Measurements from ENCODE around the gene EXOC3L4. TPM values are rescaled to one million over a fixed set of nuclear protein-coding genes. Genes with fewer than 3 reads are reported as not detected.
"Not testable (repeated sequence)": the region's sequence is repeated elsewhere in the genome, so short reads cannot be mapped to it uniquely, and the experiment has no call there.

The EXOC3L4 gene
- polyA plus RNA-seq, result not detected in 3 replicates
- not detected for polyA plus RNA-seq (2011; ENCODE audit: low read depth)
- not detected in 2 replicates for polyA plus RNA-seq (2011; cell fraction: cytosol; rRNA removed)
- polyA plus RNA-seq (2011; cell fraction: nucleus; rRNA removed), result not detected in 2 replicates
- not detected in 2 replicates for polyA plus RNA-seq (2012; ENCODE audit: low replicate concordance)
- polyA minus RNA-seq, result not detected in 3 replicates
- not detected for polyA minus RNA-seq (2011; cell fraction: cytosol; rRNA and poly(A)+ RNA removed)
- not detected in 2 replicates for polyA minus RNA-seq (2011; cell fraction: nucleus; rRNA and poly(A)+ RNA removed)

- dilution Hi-C loops (cut with MboI; ENCODE audit: extremely low pct_ligation_motif_present, low sequenced_read_pairs), result no loop called here
- Histone ChIP-seq H2AFZ (ENCODE audit: control insufficient read depth, low read length) (no peak within 1 kb of the TSS), H3K36me3 (ENCODE audit: control insufficient read depth in 2 of 2, extremely low read depth in 1 of 2, insufficient read depth in 2 of 2, low read length in 2 of 2) (no peaks in the 10 kb centered on the region), H3K27ac (ENCODE audit: control insufficient read depth, insufficient read depth, low read length) (no peak within 1 kb of the TSS), H3K4me1 (ENCODE audit: control insufficient read depth, extremely low read depth, insufficient read depth, low read length) (no peaks in the 10 kb centered on the region), H3K27me3 (ENCODE audit: control insufficient read depth, extremely low read depth, insufficient read depth, low read length) (peaks cover 24% of the 10 kb centered on the region), H3K4me2 (ENCODE audit: control insufficient read depth, extremely low read depth, insufficient read depth, low read depth, low read length) (no peak within 1 kb of the TSS), H4K20me1 (ENCODE audit: control insufficient read depth, extremely low read depth, insufficient read depth, low read length) (no peaks in the 10 kb centered on the region), H3K9ac (ENCODE audit: control insufficient read depth, extremely low read depth, insufficient read depth, low read length) (no peak within 1 kb of the TSS), H3K9me1 (ENCODE audit: control insufficient read depth, extremely low read depth, insufficient read depth, low read length) (no peaks in the 10 kb centered on the region), H3K9me3 (ENCODE audit: control insufficient read depth, low read depth, low read length) (no peaks in the 10 kb centered on the region), H3K4me3 (ENCODE audit: control insufficient read depth in 2 of 3, extremely low read depth in 1 of 3, insufficient read depth in 2 of 3, low read depth in 1 of 3, low read length in 3 of 3) (no peak within 1 kb of the TSS), H3K79me2 (ENCODE audit: control insufficient read depth, insufficient read depth, low read length) (no peaks in the 10 kb centered on the region)
- no peak for DNase-seq (ENCODE audit: low read depth, low spot score)
- TF ChIP-seq CTCF (optimal IDR thresholded peaks at IDR 0.05 in 1 of 3, IDR thresholded peaks at IDR 0.05 in 1 of 3, conservative IDR thresholded peaks at IDR 0.05 in 1 of 3; ENCODE audit: extremely low read depth in 1 of 3, insufficient read depth in 2 of 3, low read length in 3 of 3), result no peak
- no peak for TF ChIP-seq EZH2 (IDR thresholded peaks at IDR 0.05; ENCODE audit: low read length)
- no peak for FAIRE-seq
These were observed at the start of gene EXOC3L4 for GRCh38 chr14:103094406-103095209. TSS of gene EXOC3L4 (plus strand) at chr14:103094725. CDS start at chr14:103100220, 5,495 bp downstream.

- Histone ChIP-seq H3K9me3 (ENCODE audit: control insufficient read depth, low read depth, low read length) (no peaks in the 10 kb centered on the region), H3K4me1 (ENCODE audit: control insufficient read depth, extremely low read depth, insufficient read depth, low read length) (no peaks in the 10 kb centered on the region), H3K4me2 (ENCODE audit: control insufficient read depth, extremely low read depth, insufficient read depth, low read depth, low read length) (no peak overlapping the region), H3K36me3 (ENCODE audit: control insufficient read depth in 2 of 2, extremely low read depth in 1 of 2, insufficient read depth in 2 of 2, low read length in 2 of 2) (peaks cover 3 to 4% of the 10 kb centered on the region in 2 experiments), H3K9me1 (ENCODE audit: control insufficient read depth, extremely low read depth, insufficient read depth, low read length) (no peaks in the 10 kb centered on the region), H4K20me1 (ENCODE audit: control insufficient read depth, extremely low read depth, insufficient read depth, low read length) (peaks cover 7% of the 10 kb centered on the region), H3K4me3 (ENCODE audit: control insufficient read depth in 2 of 3, extremely low read depth in 1 of 3, insufficient read depth in 2 of 3, low read depth in 1 of 3, low read length in 3 of 3) (no peak overlapping the region), H3K27me3 (ENCODE audit: control insufficient read depth, extremely low read depth, insufficient read depth, low read length) (no peaks in the 10 kb centered on the region), H3K27ac (ENCODE audit: control insufficient read depth, insufficient read depth, low read length) (no peak overlapping the region), H2AFZ (ENCODE audit: control insufficient read depth, low read length) (no peak overlapping the region), H3K9ac (ENCODE audit: control insufficient read depth, extremely low read depth, insufficient read depth, low read length) (no peak overlapping the region), H3K79me2 (ENCODE audit: control insufficient read depth, insufficient read depth, low read length) (peaks cover 91% of the 10 kb centered on the region)
- DNase-seq (ENCODE audit: low read depth, low spot score), result no peak
- no peak for FAIRE-seq
- dilution Hi-C loops (cut with MboI; ENCODE audit: extremely low pct_ligation_motif_present, low sequenced_read_pairs), result no loop called here
- TF ChIP-seq EZH2 (IDR thresholded peaks at IDR 0.05; ENCODE audit: low read length) (no peak), CTCF (optimal IDR thresholded peaks at IDR 0.05 in 1 of 3, IDR thresholded peaks at IDR 0.05 in 1 of 3, conservative IDR thresholded peaks at IDR 0.05 in 1 of 3; ENCODE audit: extremely low read depth in 1 of 3, insufficient read depth in 2 of 3, low read length in 3 of 3) (no peak)
These were observed 49.1 kb upstream of the EXOC3L4 start for GRCh38 chr14:103045371-103045869.

- H3K36me3 ChIP-seq (ENCODE audit: control insufficient read depth in 2 of 2, extremely low read depth in 1 of 2, insufficient read depth in 2 of 2, low read length in 2 of 2); H3K9ac ChIP-seq (ENCODE audit: control insufficient read depth, extremely low read depth, insufficient read depth, low read length); H3K9me1 ChIP-seq (ENCODE audit: control insufficient read depth, extremely low read depth, insufficient read depth, low read length); H3K9me3 ChIP-seq (ENCODE audit: control insufficient read depth, low read depth, low read length); FAIRE-seq; dilution Hi-C loops (cut with MboI; ENCODE audit: extremely low pct_ligation_motif_present, low sequenced_read_pairs); H3K4me3 ChIP-seq (ENCODE audit: control insufficient read depth in 2 of 3, extremely low read depth in 1 of 3, insufficient read depth in 2 of 3, low read depth in 1 of 3, low read length in 3 of 3); H3K4me2 ChIP-seq (ENCODE audit: control insufficient read depth, extremely low read depth, insufficient read depth, low read depth, low read length); DNase-seq (ENCODE audit: low read depth, low spot score); H3K27me3 ChIP-seq (ENCODE audit: control insufficient read depth, extremely low read depth, insufficient read depth, low read length); H3K27ac ChIP-seq (ENCODE audit: control insufficient read depth, insufficient read depth, low read length); H2AFZ ChIP-seq (ENCODE audit: control insufficient read depth, low read length); H3K4me1 ChIP-seq (ENCODE audit: control insufficient read depth, extremely low read depth, insufficient read depth, low read length): not testable (repeated sequence)
- Histone ChIP-seq H3K79me2 (ENCODE audit: control insufficient read depth, insufficient read depth, low read length) (peaks cover 92% of the 10 kb centered on the region), H4K20me1 (ENCODE audit: control insufficient read depth, extremely low read depth, insufficient read depth, low read length) (peaks cover 10% of the 10 kb centered on the region)
These were observed 47.1 kb upstream of the EXOC3L4 start for GRCh38 chr14:103047453-103047852.
